ENCODE measurements around the gene TSPAN3. TPM values are rescaled to one million over a fixed set of nuclear protein-coding genes. Genes with fewer than 3 reads are reported as not detected.
A peak's percentile ranks its signal among the peaks of the same experiment; 100 is the strongest.

Gene TSPAN3
- total and polyA plus RNA-seq, 11 donors = 58.1 to 247 (median 133) TPM

DNA sequence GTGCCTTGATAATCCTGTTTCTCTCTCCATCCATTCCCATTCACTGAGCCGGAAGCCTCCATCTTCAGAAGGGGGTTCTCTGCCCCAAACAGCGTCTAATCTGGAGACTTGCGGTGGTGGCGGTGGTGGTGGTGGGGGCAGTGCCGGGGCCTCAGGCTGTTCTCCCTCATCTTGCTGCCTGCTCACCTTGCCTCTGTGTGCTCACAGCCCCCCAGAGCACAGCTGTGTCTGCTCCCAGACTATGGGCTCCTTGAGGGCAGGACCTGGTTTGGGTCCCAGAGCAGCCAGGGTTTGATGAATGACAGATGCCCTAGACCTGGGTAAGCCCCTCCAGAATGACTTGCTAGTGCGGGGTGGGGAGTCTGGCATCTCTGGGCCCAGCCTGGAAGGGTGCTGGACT lies 76.4 kb downstream of the TSPAN3 start:
- TF ChIP-seq POLR2A (IDR thresholded peaks at IDR 0.05) (no peak), CTCF (IDR thresholded peaks at IDR 0.05) (no peak)
- Histone ChIP-seq H3K36me3 (no peaks in the 10 kb centered on the region), H3K27me3 (no peaks in the 10 kb centered on the region), H3K4me3 (peak overlapping the region in 1 of 12 donors; percentile 64), H3K27ac (peak overlapping the region in 4 of 12 donors; percentile 22 to 85 (median 42)), H3K4me1 (peaks cover 0 to 82% (median 16%) of the 10 kb centered on the region in 12 donors), H3K9me3 (no peaks in the 10 kb centered on the region)
- intact Hi-C loops (cut with DNase I) = no loop called here
- 91 to 100% (median 96%) methylated on average over 4 to 6 of the region's 6 CpGs for WGBS, 4 donors
- ATAC-seq (no peak), DNase-seq (no peak)

- Histone ChIP-seq H3K9me3 (no peaks in the 10 kb centered on the region), H3K27me3 (no peaks in the 10 kb centered on the region), H3K36me3 (no peaks in the 10 kb centered on the region), H3K4me1 (peaks cover 0 to 82% (median 18%) of the 10 kb centered on the region in 12 donors), H3K27ac (peak overlapping the region in 1 of 12 donors; percentile 85), H3K4me3 (no peak overlapping the region)
- ATAC-seq (peak in 2 of 4 donors; percentile 40 to 48), DNase-seq (peak in 3 of 5 donors; percentile 46 to 65 (median 63))
- 85 to 94% (median 87%) methylated on average over 4 to 8 of the region's 8 CpGs for WGBS, 4 donors
- TF ChIP-seq POLR2A (IDR thresholded peaks at IDR 0.05) = no peak
- TF ChIP-seq CTCF (IDR thresholded peaks at IDR 0.05) = no peak
- intact Hi-C loops (cut with DNase I) = no loop called here
These were observed 76.9 kb downstream of the TSPAN3 start for GRCh38 chr15:76994001-76994400.

GRCh38 chr15:76993114-76993725 lies 77.7 kb downstream of the TSPAN3 start:
- ATAC-seq (no peak), DNase-seq (peak in 1 of 5 donors; percentile 15)
- 91 to 94% (median 92%) methylated on average over 6 of the region's 6 CpGs for WGBS, 4 donors
- H3K9me3 ChIP-seq = no peaks in the 10 kb centered on the region
- H3K4me1 ChIP-seq = peaks cover 0 to 82% (median 24%) of the 10 kb centered on the region in 12 donors
- intact Hi-C loops (cut with DNase I) = no loop called here
- H3K27me3 ChIP-seq = no peaks in the 10 kb centered on the region
- no peaks in the 10 kb centered on the region for H3K36me3 ChIP-seq
- peak overlapping the region in 1 of 12 donors; percentile 85 for H3K27ac ChIP-seq
- no peak for TF ChIP-seq CTCF (IDR thresholded peaks at IDR 0.05)
- no peak for TF ChIP-seq POLR2A (IDR thresholded peaks at IDR 0.05)
- no peak overlapping the region for H3K4me3 ChIP-seq

- Histone ChIP-seq H3K9me3 (no peaks in the 10 kb centered on the region), H3K27me3 (no peaks in the 10 kb centered on the region), H3K36me3 (no peaks in the 10 kb centered on the region), H3K4me1 (peaks cover 0 to 79% (median 28%) of the 10 kb centered on the region in 12 donors), H3K27ac (peak overlapping the region in 1 of 12 donors; percentile 14), H3K4me3 (no peak overlapping the region)
- ATAC-seq (no peak), DNase-seq (peak in 1 of 5 donors; percentile 38)
- intact Hi-C loops (cut with DNase I) = no loop called here
- 91 to 98% (median 95%) methylated on average over 9 of the region's 9 CpGs for WGBS, 4 donors
- no peak for TF ChIP-seq CTCF (IDR thresholded peaks at IDR 0.05)
- TF ChIP-seq POLR2A (IDR thresholded peaks at IDR 0.05) = no peak
These were observed 78.9 kb downstream of the TSPAN3 start for GRCh38 chr15:76991741-76992645.
